NCI-H2227 (cell line): ENCODE data around the gene FMNL3.

ENCODE experiments used
- DNase-seq: peaks from one replicate; lab custom pipeline; 2025; ENCODE audit not compliant: unreplicated experiment; lab: John Stamatoyannopoulos, UW

The FMNL3 gene

GRCh38 chr12:49675137-49675536 is 32.1 kb downstream of the FMNL3 start:
- DNase-seq: no peak

GRCh38 chr12:49674318-49674981 is 32.8 kb downstream of the FMNL3 start:
- DNase-seq: no peak

- DNase-seq: peak; percentile 82
Measured at GRCh38 chr12:49673446-49674317, 33.5 kb downstream of the FMNL3 start.

GRCh38 chr12:49672301-49673217 is 34.6 kb downstream of the FMNL3 start:
- DNase-seq: no peak

- no peak for DNase-seq
Measured at GRCh38 chr12:49671031-49671765, 36.0 kb downstream of the FMNL3 start.

- no peak for DNase-seq
Measured at GRCh38 chr12:49669796-49670195, 37.4 kb downstream of the FMNL3 start.

GRCh38 chr12:49667325-49668090 is 39.7 kb downstream of the FMNL3 start:
- no peak for DNase-seq

GRCh38 chr12:49666176-49666575 is 41.0 kb downstream of the FMNL3 start:
- DNase-seq: no peak

- no peak for DNase-seq
Measured at GRCh38 chr12:49665384-49665783, 41.8 kb downstream of the FMNL3 start.

GRCh38 chr12:49664591-49665239 is 42.5 kb downstream of the FMNL3 start:
- DNase-seq: no peak

- no peak for DNase-seq
Measured at GRCh38 chr12:49664167-49664566, 43.0 kb downstream of the FMNL3 start.

- no peak for DNase-seq
Measured at GRCh38 chr12:49662998-49663843, 44.0 kb downstream of the FMNL3 start.

GRCh38 chr12:49661746-49662145 is 45.5 kb downstream of the FMNL3 start:
- DNase-seq: no peak

GRCh38 chr12:49661191-49661590 is 46.0 kb downstream of the FMNL3 start:
- DNase-seq: no peak

GRCh38 chr12:49659753-49660152 is 47.5 kb downstream of the FMNL3 start:
- no peak for DNase-seq

- DNase-seq: no peak
Measured at GRCh38 chr12:49658276-49658675, 48.9 kb downstream of the FMNL3 start.

- DNase-seq: no peak
Measured at GRCh38 chr12:49655595-49656236, 51.5 kb downstream of the FMNL3 start.

- no peak for DNase-seq
Measured at GRCh38 chr12:49654715-49655114, 52.5 kb downstream of the FMNL3 start.
